ENCODE measurements around the gene KIN.

DNA sequence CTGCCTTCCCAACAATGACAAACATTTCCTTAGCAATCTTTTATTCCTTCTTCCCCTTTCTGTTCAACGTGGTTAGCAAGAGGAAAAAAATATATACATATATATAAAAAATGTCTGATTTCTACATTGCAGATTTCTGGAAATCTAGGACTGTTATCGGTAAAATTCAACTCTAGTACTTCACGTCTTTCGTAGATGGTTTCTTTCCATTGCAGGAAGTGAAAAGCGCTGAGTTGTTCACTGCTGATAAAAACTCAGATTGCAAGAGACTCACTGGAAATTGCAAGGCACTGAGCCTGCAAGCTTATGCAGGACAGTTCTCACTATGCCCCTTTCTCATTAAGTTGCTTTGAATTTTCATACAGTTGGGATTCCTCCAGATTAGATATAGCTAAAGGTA lies 23.9 kb downstream of the KIN start:
- TF ChIP-seq, protein P1, sequence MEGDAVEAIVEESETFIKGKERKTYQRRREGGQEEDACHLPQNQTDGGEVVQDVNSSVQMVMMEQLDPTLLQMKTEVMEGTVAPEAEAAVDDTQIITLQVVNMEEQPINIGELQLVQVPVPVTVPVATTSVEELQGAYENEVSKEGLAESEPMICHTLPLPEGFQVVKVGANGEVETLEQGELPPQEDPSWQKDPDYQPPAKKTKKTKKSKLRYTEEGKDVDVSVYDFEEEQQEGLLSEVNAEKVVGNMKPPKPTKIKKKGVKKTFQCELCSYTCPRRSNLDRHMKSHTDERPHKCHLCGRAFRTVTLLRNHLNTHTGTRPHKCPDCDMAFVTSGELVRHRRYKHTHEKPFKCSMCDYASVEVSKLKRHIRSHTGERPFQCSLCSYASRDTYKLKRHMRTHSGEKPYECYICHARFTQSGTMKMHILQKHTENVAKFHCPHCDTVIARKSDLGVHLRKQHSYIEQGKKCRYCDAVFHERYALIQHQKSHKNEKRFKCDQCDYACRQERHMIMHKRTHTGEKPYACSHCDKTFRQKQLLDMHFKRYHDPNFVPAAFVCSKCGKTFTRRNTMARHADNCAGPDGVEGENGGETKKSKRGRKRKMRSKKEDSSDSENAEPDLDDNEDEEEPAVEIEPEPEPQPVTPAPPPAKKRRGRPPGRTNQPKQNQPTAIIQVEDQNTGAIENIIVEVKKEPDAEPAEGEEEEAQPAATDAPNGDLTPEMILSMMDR (IDR thresholded peaks at IDR 0.05) = no peak
- TF ChIP-seq POLR2A (IDR thresholded peaks at IDR 0.05) = no peak
- TF ChIP-seq POLR2AphosphoS5 (IDR thresholded peaks at IDR 0.05) = no peak

All from gastroesophageal sphincter (tissue), 3 donors.